ENCODE measurements around the gene SLMAP.
A peak's percentile ranks its signal among the peaks of the same experiment; 100 is the strongest.

Gene SLMAP

DNA sequence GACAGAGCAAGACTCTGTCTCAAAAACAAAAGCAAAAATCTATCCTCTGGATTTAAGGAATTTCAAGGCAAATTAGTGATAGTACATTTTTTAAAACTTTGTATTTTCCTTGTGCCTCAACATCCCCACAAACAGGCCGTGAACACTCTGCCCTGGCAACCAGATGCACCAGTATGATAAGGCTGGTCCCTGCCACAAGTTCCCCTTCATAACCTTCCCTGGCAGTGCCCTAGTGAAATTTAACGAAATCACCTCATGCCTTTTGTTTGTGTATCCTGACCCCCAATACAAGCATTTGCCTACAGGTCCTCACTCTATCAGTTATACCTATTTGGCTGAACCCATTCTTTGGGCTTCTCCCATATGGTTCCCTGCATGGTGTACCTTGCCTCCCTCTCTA, 144.7 kb downstream of the SLMAP start:
- H3K4me2 ChIP-seq (ENCODE audit: low read depth, low read length, poor library complexity, severe bottlenecking), result no peak overlapping the region
- H2AFZ ChIP-seq (ENCODE audit: low read length), result no peak overlapping the region
- TF ChIP-seq EZH2phosphoT487 (IDR thresholded peaks at IDR 0.05; ENCODE audit: borderline replicate concordance), result no peak
- no peaks in the 10 kb centered on the region for H3K27me3 ChIP-seq (ENCODE audit: insufficient read depth, low read length, poor library complexity, severe bottlenecking)
- H3K36me3 ChIP-seq (ENCODE audit: insufficient read depth, low read length), result peaks cover 36% of the 10 kb centered on the region
- no peaks in the 10 kb centered on the region for H3K9me3 ChIP-seq (ENCODE audit: insufficient read depth, low read depth, low read length)
- H3K4me1 ChIP-seq (ENCODE audit: insufficient read depth, low read length, poor library complexity, severe bottlenecking), result no peaks in the 10 kb centered on the region
- no peaks in the 10 kb centered on the region for H3K79me2 ChIP-seq (ENCODE audit: insufficient read depth, low read length)
- no peak overlapping the region for H3K9ac ChIP-seq (ENCODE audit: low read depth, low read length, poor library complexity, severe bottlenecking)
- H4K20me1 ChIP-seq (ENCODE audit: insufficient read depth, low read length, poor library complexity, severe bottlenecking), result no peaks in the 10 kb centered on the region
- H3F3A ChIP-seq (ENCODE audit: low read depth), result no peaks in the 10 kb centered on the region
- H3K9me2 ChIP-seq (replicated peaks; ENCODE audit: low read depth, low read length), result no peaks in the 10 kb centered on the region
- H3K4me3 ChIP-seq (ENCODE audit: low read length, poor library complexity, severe bottlenecking), result no peak overlapping the region

DNA sequence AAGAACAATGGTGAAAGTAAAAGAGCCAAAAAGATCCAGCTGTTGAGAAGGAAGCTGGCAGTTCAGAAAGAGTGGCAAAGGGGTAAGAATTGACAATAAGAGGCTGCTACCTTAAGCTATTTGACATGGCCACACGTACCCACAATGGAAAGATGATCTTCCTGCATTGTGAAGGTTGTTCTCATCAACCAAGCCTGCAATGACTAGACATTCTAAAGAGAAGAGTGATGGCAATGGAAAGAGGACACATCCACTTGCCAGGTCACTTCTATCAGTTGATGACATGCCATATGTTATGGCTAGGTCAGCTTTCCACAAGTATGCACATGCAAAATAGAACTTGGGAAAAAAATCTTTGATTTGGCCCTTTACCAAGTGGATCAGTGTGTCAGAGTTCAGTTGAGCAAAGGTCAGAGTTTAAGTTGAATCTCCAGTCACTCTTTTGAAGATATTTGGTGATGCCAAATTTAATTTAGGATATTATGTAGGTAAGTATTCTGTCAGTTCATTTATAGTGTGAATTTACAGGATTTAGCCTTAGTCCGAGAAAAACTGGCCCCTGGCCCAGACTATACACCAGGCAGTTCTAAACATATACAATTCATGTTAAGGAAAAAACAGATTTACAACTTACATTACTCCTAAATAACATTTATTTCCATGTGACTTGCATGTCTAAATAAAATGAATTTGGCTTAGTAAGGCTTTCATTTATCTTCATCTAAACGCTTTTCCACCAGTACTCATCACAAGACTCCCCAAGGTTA, 147.2 kb downstream of the SLMAP start:
- Histone ChIP-seq H2AFZ (ENCODE audit: low read length) (no peak overlapping the region), H3K9me2 (replicated peaks; ENCODE audit: low read depth, low read length) (no peaks in the 10 kb centered on the region), H3K9me3 (ENCODE audit: insufficient read depth, low read depth, low read length) (no peaks in the 10 kb centered on the region), H3K36me3 (ENCODE audit: insufficient read depth, low read length) (peaks cover 27% of the 10 kb centered on the region), H3F3A (ENCODE audit: low read depth) (no peaks in the 10 kb centered on the region), H3K4me2 (ENCODE audit: low read depth, low read length, poor library complexity, severe bottlenecking) (no peak overlapping the region), H3K9ac (ENCODE audit: low read depth, low read length, poor library complexity, severe bottlenecking) (no peak overlapping the region), H4K20me1 (ENCODE audit: insufficient read depth, low read length, poor library complexity, severe bottlenecking) (no peaks in the 10 kb centered on the region), H3K4me3 (ENCODE audit: low read length, poor library complexity, severe bottlenecking) (no peak overlapping the region), H3K4me1 (ENCODE audit: insufficient read depth, low read length, poor library complexity, severe bottlenecking) (no peaks in the 10 kb centered on the region), H3K27me3 (ENCODE audit: insufficient read depth, low read length, poor library complexity, severe bottlenecking) (no peaks in the 10 kb centered on the region), H3K79me2 (ENCODE audit: insufficient read depth, low read length) (no peaks in the 10 kb centered on the region)
- no peak for TF ChIP-seq EZH2phosphoT487 (IDR thresholded peaks at IDR 0.05; ENCODE audit: borderline replicate concordance)
- TF ChIP-seq, protein P1, sequence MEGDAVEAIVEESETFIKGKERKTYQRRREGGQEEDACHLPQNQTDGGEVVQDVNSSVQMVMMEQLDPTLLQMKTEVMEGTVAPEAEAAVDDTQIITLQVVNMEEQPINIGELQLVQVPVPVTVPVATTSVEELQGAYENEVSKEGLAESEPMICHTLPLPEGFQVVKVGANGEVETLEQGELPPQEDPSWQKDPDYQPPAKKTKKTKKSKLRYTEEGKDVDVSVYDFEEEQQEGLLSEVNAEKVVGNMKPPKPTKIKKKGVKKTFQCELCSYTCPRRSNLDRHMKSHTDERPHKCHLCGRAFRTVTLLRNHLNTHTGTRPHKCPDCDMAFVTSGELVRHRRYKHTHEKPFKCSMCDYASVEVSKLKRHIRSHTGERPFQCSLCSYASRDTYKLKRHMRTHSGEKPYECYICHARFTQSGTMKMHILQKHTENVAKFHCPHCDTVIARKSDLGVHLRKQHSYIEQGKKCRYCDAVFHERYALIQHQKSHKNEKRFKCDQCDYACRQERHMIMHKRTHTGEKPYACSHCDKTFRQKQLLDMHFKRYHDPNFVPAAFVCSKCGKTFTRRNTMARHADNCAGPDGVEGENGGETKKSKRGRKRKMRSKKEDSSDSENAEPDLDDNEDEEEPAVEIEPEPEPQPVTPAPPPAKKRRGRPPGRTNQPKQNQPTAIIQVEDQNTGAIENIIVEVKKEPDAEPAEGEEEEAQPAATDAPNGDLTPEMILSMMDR (conservative IDR thresholded peaks at IDR 0.05; ENCODE audit: low read length), result no peak

DNA sequence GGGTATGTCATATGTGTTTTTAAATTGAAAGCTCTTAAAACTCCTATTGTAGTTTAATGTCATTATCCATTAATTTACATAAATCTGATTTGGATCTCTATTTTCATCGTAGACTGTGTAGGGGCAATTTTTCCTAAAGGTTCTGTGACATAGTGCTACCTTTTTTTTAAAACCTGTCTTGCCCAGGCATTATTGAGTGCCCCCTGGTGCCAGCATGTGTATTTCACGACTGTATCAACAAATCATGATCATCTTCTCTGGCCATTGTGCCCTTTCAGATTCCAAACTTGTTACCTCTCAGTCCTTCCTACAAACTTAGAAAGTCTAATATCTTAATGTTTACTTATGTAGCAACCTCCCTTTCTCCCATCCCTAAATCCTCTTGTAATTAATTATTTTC, 154.9 kb downstream of the SLMAP start:
- H3K36me3 ChIP-seq (ENCODE audit: insufficient read depth, low read length), result peaks cover 46% of the 10 kb centered on the region; the same call in 1 of the 2 replicates
- H3K27me3 ChIP-seq (ENCODE audit: insufficient read depth, low read length, poor library complexity, severe bottlenecking), result no peaks in the 10 kb centered on the region
- no peaks in the 10 kb centered on the region for H3K79me2 ChIP-seq (ENCODE audit: insufficient read depth, low read length)
- no peaks in the 10 kb centered on the region for H3K9me2 ChIP-seq (replicated peaks; ENCODE audit: low read depth, low read length)
- no peak overlapping the region for H3K9ac ChIP-seq (ENCODE audit: low read depth, low read length, poor library complexity, severe bottlenecking)
- no peaks in the 10 kb centered on the region for H4K20me1 ChIP-seq (ENCODE audit: insufficient read depth, low read length, poor library complexity, severe bottlenecking)
- H2AFZ ChIP-seq (ENCODE audit: low read length), result no peak overlapping the region
- H3F3A ChIP-seq (ENCODE audit: low read depth), result no peaks in the 10 kb centered on the region
- no peak overlapping the region for H3K4me2 ChIP-seq (ENCODE audit: low read depth, low read length, poor library complexity, severe bottlenecking)
- H3K4me1 ChIP-seq (ENCODE audit: insufficient read depth, low read length, poor library complexity, severe bottlenecking), result no peaks in the 10 kb centered on the region
- H3K4me3 ChIP-seq (ENCODE audit: low read length, poor library complexity, severe bottlenecking), result no peak overlapping the region
- TF ChIP-seq, protein P1 (conservative IDR thresholded peaks at IDR 0.05; ENCODE audit: low read length), result peak; percentile 66
- TF ChIP-seq EZH2phosphoT487 (IDR thresholded peaks at IDR 0.05; ENCODE audit: borderline replicate concordance), result no peak
- no peaks in the 10 kb centered on the region for H3K9me3 ChIP-seq (ENCODE audit: insufficient read depth, low read depth, low read length)

- Histone ChIP-seq H3K79me2 (ENCODE audit: insufficient read depth, low read length) (no peaks in the 10 kb centered on the region), H3F3A (ENCODE audit: low read depth) (no peaks in the 10 kb centered on the region)
Measured at GRCh38 chr3:57911593-57911992, 155.5 kb downstream of the SLMAP start.

More at GRCh38 chr3:57911593-57911992, 155.5 kb downstream of the SLMAP start:
- TF ChIP-seq EZH2phosphoT487 (IDR thresholded peaks at IDR 0.05; ENCODE audit: borderline replicate concordance), result no peak
- TF ChIP-seq, protein P1 (conservative IDR thresholded peaks at IDR 0.05; ENCODE audit: low read length), result no peak
- Histone ChIP-seq H3K27me3 (ENCODE audit: insufficient read depth, low read length, poor library complexity, severe bottlenecking) (no peaks in the 10 kb centered on the region), H3K9me3 (ENCODE audit: insufficient read depth, low read depth, low read length) (no peaks in the 10 kb centered on the region), H3K9me2 (replicated peaks; ENCODE audit: low read depth, low read length) (no peaks in the 10 kb centered on the region), H3K4me2 (ENCODE audit: low read depth, low read length, poor library complexity, severe bottlenecking) (no peak overlapping the region), H3K4me1 (ENCODE audit: insufficient read depth, low read length, poor library complexity, severe bottlenecking) (no peaks in the 10 kb centered on the region), H3K36me3 (ENCODE audit: insufficient read depth, low read length) (peaks cover 52% of the 10 kb centered on the region; the same call in 1 of the 2 replicates), H3K9ac (ENCODE audit: low read depth, low read length, poor library complexity, severe bottlenecking) (no peak overlapping the region), H2AFZ (ENCODE audit: low read length) (no peak overlapping the region), H4K20me1 (ENCODE audit: insufficient read depth, low read length, poor library complexity, severe bottlenecking) (no peaks in the 10 kb centered on the region), H3K4me3 (ENCODE audit: low read length, poor library complexity, severe bottlenecking) (no peak overlapping the region)
